Epithelial cell of proximal tubule (primary cell): ENCODE data around the gene COG2. TPM values are rescaled to one million over a fixed set of nuclear protein-coding genes. Genes with fewer than 3 reads are reported as not detected.

Experiments used
- DNase-seq: peaks from one replicate; pipeline ENCODE4 v3.0.0-alpha.2; 2011; ENCODE audit warnings: low read depth
- H3K4me3 ChIP-seq: 2 replicates; pipeline ENCODE4 v1.5.1; 2011; ENCODE audit warnings: low read depth, mild to moderate bottlenecking, low read length
- total RNA-seq: library from RNA; depleted of rRNA; stranded (reverse); fragments of >200 nt; gene quantifications from 2 replicates; pipeline ENCODE4 v1.2.3, GENCODE V29; 2015
- TF ChIP-seq, protein P1 (sequence below): conservative IDR thresholded peaks from 2 replicates; pipeline ENCODE4 v1.5.1; 2012; ENCODE audit warnings: low read depth, mild to moderate bottlenecking, low read length

COG2 gene
- total RNA-seq, 1 donor from 2014 or later: 17.2 TPM

DNA sequence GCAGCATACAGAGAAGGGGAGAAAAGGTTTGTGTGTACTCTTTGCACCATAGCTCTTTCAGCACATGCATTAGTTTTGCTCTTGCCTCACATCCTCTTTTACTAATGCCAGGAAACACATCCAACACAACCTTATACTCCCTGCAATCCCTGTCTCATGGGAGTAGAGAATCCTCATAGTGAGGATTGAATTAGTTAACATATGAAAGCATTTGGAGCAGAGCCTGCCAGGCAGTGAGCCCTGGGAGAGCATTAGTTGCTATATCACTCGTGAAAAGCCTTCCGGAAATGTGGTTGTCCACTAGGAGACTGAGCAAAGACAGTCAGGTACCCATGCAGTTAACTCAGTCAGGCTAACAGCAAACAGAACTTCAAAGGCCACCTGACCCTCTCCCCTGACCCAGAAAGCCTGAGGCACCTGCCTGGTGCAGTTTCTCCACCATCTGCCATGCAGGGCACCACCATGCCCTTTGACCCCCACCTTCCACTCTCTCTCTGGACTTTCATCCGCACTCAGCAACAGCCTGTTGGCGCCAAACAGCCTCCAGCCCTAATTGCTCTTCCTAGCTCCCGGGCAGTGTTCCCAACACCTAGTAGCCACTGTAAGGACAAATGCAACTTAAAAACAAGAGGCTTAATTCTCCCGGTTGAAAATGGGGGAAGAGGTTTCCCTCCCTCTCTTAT lies 86.6 kb downstream of the COG2 start:
- DNase-seq: no peak
- TF ChIP-seq, protein P1, sequence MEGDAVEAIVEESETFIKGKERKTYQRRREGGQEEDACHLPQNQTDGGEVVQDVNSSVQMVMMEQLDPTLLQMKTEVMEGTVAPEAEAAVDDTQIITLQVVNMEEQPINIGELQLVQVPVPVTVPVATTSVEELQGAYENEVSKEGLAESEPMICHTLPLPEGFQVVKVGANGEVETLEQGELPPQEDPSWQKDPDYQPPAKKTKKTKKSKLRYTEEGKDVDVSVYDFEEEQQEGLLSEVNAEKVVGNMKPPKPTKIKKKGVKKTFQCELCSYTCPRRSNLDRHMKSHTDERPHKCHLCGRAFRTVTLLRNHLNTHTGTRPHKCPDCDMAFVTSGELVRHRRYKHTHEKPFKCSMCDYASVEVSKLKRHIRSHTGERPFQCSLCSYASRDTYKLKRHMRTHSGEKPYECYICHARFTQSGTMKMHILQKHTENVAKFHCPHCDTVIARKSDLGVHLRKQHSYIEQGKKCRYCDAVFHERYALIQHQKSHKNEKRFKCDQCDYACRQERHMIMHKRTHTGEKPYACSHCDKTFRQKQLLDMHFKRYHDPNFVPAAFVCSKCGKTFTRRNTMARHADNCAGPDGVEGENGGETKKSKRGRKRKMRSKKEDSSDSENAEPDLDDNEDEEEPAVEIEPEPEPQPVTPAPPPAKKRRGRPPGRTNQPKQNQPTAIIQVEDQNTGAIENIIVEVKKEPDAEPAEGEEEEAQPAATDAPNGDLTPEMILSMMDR: no peak
- H3K4me3 ChIP-seq: no peak overlapping the region

DNA sequence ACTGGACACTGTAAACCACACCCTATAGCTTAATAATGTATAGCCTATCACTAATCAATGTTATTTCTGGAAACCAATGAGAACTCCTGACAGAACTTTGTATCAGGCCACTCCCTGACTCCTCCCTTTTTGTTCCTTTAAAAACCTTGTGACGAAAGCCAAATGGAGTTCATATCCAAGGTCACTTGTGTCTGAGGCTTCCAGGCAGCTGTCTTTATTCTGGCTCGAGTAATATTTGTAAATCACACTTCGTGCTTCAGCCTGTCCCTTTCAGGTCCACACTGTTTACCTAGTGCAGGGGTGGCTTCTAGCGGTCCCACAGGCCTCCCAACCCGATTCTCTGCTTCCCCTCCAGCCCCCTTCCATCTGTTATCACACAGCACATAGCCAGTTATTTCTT lies 88.7 kb downstream of the COG2 start:
- TF ChIP-seq, protein P1: no peak
- H3K4me3 ChIP-seq: no peak overlapping the region
- DNase-seq: no peak

GRCh38 chr1:230735447-230735846 lies 93.2 kb downstream of the COG2 start:
- TF ChIP-seq, protein P1: no peak
- H3K4me3 ChIP-seq: no peak overlapping the region
- DNase-seq: no peak

DNA sequence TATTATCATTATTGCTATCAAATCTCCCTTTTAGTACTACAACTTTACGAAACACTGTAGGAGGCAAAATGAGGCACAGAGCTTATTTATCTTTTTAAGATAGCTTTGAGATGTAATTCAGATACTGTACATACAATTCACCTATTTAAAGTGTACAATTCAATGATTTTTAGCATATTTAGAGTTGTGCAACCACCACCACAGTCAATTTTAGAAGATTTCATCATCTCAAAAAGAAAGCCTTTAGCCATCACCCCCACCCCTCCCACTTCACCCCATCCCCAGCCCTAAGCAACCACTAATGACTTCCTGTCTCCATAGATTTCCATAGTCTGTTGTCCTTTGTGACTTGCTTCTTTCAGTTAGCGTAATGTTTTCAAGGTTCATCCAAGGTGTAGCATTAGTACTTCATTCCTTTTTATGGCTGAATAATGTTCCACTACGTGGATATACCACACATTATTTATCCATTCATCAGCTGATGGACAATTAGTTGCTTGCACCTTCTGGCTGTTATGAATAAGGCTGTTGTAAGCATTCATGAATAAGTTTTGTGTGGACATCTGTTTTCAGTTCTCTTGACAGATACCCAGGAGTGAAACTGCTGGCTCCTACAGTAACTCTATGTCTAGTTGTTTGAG lies 95.5 kb downstream of the COG2 start:
- no peak for DNase-seq
- TF ChIP-seq, protein P1: no peak
- no peak overlapping the region for H3K4me3 ChIP-seq

DNA sequence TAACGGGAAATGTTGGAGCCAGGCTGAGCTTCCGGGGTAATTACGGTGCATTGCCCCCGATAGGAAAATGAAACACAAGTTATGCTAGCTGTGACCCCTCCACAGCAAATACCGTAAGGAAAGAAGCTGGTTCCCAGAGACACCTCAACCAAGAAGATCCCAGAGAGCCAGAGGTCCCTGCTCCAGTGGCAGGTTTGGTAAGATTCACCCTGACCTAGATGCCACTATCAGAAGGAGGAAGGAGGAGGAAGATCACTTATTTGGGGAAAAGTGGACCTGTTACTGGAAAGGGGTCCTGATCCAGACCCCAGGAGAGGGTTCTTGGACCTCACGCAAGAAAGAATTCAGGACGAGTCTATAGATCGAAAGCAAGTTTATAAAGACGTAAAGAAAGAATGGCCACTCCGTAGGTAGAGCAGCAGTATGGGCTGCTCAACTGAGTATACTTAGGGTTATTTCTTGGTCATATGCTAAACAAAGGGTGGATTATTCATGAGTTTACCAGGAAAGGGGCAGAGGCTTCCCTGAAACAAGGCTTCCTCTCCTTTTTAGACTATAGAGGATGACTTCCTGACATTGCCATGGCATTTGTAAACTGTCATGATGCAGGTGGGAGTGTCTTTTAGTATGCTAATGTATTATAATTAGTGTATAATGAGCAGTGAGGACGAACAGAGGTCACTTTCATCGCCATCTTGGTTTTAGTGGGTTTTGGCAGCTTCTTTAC lies 97.4 kb downstream of the COG2 start:
- TF ChIP-seq, protein P1: no peak
- no peak overlapping the region for H3K4me3 ChIP-seq
- no peak for DNase-seq

Other genes starting within 250 kb of the COG2 start
- gene PGBD5, start 216.1 kb upstream of the COG2 start, total RNA-seq: 12.9 and 18.0 TPM in 2 replicates
- gene AGT, start 71.6 kb downstream of the COG2 start, total RNA-seq: 0.07 and 3.2 TPM in 2 replicates
- not detected in 2 replicates for gene CAPN9, start 104.9 kb downstream of the COG2 start, total RNA-seq
- gene C1orf198, start 226.0 kb downstream of the COG2 start, total RNA-seq: 43.7 and 54.5 TPM in 2 replicates